ENCODE results near the gene TCAP.

TCAP gene

DNA sequence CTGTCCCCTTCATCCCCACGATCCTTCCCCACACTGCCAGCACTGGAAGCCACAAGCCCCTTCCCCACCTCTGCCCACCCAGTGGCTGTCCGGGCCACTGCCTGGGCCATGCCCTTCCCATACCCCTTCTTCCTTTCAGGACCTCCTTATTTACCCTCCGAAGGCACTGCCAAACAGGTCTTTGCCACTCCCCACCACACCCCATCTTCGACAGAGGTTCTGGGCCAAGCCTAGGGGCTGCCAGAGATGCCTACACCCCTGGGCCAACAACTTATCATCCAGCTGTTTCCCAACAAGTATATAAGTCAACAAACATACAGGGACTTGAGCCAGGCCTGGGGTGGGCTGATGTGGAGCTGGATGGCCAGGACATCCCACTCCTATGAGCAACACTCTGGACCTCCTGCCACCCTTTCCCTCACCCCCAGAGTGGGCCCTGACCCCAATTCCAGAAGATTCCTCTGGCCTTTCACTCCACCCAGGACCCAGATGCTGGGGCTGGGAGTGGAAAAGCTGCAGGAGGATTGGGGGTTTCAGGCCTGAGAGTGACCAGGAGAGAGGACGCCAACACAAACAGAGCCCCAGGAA is 39.9 kb upstream of the TCAP start:
- H3K36me3 ChIP-seq (replicated peaks) = no peaks in the 10 kb centered on the region

DNA sequence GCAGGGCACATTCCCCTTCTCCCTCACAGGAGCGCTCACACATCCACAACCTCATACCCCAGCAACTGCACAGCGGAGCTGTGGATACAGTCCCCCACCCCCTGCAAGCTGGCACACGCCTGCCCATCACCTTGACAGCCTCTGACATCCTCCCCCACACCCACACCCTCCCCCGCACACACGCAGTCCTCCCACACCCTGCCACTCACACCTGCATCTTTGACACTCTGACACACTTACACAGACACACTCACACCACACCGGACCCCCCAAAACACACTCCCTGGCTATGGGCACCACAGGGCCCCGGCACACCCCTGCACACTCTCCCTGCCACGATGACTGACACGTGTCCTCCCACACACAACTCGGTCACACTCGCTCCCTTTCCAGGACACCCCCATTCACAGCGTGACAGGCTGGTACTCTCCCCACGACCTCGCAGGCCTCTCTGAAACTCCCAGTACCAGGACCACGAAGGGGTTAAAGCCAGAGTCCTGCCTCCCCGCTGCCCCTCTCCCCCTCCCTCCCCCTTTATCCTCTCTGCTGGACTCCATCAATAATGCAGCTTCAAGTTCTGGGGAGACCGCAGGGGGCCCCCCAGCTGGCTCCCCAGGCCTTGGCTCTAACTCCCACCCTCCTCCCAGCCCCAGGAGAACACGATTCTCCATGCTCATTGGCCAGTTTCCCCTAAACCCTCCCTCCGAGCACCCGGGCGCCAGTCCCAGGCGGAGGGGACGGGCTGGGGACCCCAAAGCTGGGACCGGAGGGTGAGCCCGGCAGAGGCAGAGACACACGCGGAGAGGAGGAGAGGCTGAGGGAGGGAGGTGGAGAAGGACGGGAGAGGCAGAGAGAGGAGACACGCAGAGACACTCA is 38.7 kb upstream of the TCAP start, which contains the start of gene PPP1R1B:
PPP1R1B (plus strand) TSS at position 782 of the 876 bp plus-strand sequence. CDS start 441 bp downstream, outside the sequence.
- peaks cover 2% of the 10 kb centered on the region; the same call in 1 of the 2 replicates for H3K4me1 ChIP-seq
- DNase-seq (ENCODE audit: low spot score in 2 of 2) = no peak
- no peaks in the 10 kb centered on the region for H3K9me3 ChIP-seq
- in situ Hi-C loops (cut with MboI; ENCODE audit: low sequenced_read_pairs) = no loop called here
- peaks cover 3% of the 10 kb centered on the region; the same call in 1 of the 2 replicates for H3K27me3 ChIP-seq (ENCODE audit: low read depth)
- no peak within 1 kb of the TSS for H3K4me3 ChIP-seq
- H3K36me3 ChIP-seq (replicated peaks) = no peaks in the 10 kb centered on the region

More for the DNA sequence above, 39.9 kb upstream of the TCAP start:
- in situ Hi-C loops (cut with MboI; ENCODE audit: low sequenced_read_pairs) = no loop called here
- Histone ChIP-seq H3K4me3 (no peak overlapping the region), H3K27me3 (ENCODE audit: low read depth) (peaks cover 3% of the 10 kb centered on the region; the same call in 1 of the 2 replicates), H3K9me3 (no peaks in the 10 kb centered on the region), H3K4me1 (peaks cover 2% of the 10 kb centered on the region; the same call in 1 of the 2 replicates)
- DNase-seq (ENCODE audit: low spot score in 2 of 2) = no peak

DNA sequence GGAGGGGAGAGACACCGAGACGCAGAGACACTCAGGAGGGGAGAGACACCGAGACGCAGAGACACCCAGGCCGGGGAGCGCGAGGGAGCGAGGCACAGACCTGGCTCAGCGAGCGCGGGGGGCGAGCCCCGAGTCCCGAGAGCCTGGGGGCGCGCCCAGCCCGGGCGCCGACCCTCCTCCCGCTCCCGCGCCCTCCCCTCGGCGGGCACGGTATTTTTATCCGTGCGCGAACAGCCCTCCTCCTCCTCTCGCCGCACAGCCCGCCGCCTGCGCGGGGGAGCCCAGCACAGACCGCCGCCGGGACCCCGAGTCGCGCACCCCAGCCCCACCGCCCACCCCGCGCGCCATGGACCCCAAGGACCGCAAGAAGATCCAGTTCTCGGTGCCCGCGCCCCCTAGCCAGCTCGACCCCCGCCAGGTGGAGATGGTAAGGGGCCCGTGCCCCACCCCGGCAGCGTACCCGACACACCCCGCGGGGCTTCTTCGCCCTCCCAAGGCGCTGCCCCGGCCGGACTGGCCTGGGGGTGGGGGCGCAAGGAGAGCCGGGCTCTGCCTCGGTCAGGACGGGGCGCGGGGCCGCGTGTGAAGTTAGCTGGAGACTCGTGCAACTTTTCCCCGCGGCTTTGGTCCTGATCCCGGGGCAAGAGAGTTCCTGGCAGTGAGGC is 38.0 kb upstream of the TCAP start:
- H3K27me3 ChIP-seq (ENCODE audit: low read depth) = peaks cover 3% of the 10 kb centered on the region; the same call in 1 of the 2 replicates
- H3K9me3 ChIP-seq = no peaks in the 10 kb centered on the region
- peaks cover under 1% of the 10 kb centered on the region; the same call in 1 of the 2 replicates for H3K4me1 ChIP-seq
- no peak for DNase-seq (ENCODE audit: low spot score in 2 of 2)
- H3K4me3 ChIP-seq = no peak overlapping the region
- in situ Hi-C loops (cut with MboI; ENCODE audit: low sequenced_read_pairs) = no loop called here
- no peaks in the 10 kb centered on the region for H3K36me3 ChIP-seq (replicated peaks)

DNA sequence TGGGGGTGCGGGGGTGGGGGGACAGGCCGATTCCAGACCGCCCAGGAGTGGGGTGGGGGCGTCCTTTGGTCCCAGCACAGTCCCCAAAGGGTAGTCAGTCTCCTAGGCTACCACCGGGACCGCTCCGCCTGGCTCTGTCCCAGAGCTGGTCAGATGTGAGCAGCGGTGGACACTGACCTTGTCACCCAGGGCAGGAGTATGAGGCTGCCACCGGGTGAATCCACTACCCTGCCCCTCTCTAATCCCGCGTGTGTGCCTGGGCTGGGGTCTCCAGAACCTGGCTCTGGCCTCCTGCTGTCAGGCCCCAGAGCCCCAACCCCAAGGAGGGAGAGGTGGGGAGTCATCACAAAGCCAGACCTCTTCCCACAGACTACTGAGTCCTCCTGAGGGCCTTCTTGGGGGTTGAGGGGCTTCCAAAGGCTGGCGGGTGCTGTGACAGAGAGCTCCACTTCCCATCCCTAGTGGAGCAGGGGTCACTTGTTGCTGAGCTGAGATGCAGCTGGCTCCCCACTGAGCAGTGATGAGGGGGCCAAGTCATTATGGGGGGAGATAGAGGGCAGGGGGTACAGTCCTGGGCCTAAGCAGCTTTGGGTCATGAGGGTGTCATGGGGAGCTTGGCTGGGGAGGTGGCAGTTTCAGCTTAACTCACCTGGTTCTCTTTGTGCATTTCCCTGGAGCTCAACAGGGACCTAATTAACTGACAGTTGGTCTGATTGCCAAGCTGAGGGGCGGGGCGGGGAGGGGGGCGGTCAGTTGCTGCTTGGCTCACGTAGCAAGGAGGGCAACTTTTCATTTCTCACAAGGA is 37.2 kb upstream of the TCAP start:
- Histone ChIP-seq H3K36me3 (replicated peaks) (no peaks in the 10 kb centered on the region), H3K4me1 (no peaks in the 10 kb centered on the region), H3K9me3 (no peaks in the 10 kb centered on the region), H3K4me3 (no peak overlapping the region), H3K27me3 (ENCODE audit: low read depth) (peaks cover 3% of the 10 kb centered on the region; the same call in 1 of the 2 replicates)
- in situ Hi-C loops (cut with MboI; ENCODE audit: low sequenced_read_pairs) = no loop called here
- DNase-seq (ENCODE audit: low spot score in 2 of 2) = no peak

DNA sequence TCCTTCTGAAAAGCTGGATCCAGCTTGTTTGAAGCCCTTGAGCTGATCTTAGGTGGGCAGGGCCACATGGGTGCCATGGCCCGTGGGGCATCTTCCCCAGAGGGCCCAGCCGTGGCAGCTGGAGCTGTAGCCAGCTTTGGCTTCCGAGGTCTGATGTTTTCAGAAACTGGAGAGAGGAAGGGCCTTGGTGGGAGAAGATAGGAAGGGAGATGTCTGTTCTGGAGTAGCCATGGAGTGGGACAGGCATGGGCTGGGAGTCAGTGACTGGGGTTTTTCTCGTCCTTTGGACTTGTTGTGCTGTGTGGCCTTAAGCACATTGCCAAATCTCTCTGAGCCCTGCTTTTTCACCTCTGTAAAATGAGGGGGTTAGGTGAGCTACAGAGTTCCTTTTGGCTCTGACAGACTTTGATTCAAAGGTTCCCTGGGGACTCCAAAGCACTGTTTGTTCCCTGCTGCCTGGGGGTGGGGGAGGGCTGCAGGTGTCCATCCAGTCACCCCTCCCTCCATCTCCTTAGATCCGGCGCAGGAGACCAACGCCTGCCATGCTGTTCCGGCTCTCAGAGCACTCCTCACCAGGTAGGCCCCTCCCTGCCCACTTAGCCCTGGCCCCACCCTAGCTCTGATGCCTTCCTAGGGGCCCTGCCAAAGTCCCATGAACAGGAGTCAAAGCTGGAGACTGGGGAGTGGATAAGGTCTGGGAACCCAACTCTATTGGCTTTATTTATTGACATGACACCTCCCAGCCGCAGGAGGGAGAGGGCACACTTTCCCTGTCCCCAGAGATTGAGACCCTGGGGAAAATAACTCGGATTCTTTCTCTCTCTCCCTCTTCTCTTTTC is 36.3 kb upstream of the TCAP start:
- H3K36me3 ChIP-seq (replicated peaks) = no peaks in the 10 kb centered on the region
- no peak for DNase-seq (ENCODE audit: low spot score in 2 of 2)
- no peaks in the 10 kb centered on the region for H3K4me1 ChIP-seq
- in situ Hi-C loops (cut with MboI; ENCODE audit: low sequenced_read_pairs) = no loop called here
- peaks cover 3% of the 10 kb centered on the region; the same call in 1 of the 2 replicates for H3K27me3 ChIP-seq (ENCODE audit: low read depth)
- H3K9me3 ChIP-seq = no peaks in the 10 kb centered on the region
- H3K4me3 ChIP-seq = no peak overlapping the region

DNA sequence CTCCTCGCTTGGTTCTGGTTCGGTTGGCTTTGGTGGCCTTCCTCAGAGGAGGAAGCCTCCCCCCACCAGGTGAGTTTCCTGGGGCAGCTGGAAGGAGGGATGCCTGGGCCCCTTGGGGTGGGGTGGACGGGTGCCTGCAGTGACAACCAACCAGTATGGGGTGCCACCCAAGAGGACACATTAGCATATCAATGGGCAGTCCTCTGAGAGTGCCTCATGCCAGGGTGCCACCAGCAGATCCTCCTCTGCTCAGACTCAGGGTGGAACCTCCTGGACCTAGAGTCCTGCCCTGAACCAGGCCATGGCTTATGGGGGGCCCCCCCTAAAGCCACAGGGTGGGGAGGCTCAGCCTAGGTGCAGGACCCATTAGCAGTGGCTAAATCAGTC is 35.7 kb upstream of the TCAP start:
- Histone ChIP-seq H3K4me1 (no peaks in the 10 kb centered on the region), H3K36me3 (replicated peaks) (no peaks in the 10 kb centered on the region), H3K9me3 (no peaks in the 10 kb centered on the region), H3K27me3 (ENCODE audit: low read depth) (peaks cover 3% of the 10 kb centered on the region; the same call in 1 of the 2 replicates), H3K4me3 (no peak overlapping the region)
- in situ Hi-C loops (cut with MboI; ENCODE audit: low sequenced_read_pairs) = no loop called here
- no peak for DNase-seq (ENCODE audit: low spot score in 2 of 2)

DNA sequence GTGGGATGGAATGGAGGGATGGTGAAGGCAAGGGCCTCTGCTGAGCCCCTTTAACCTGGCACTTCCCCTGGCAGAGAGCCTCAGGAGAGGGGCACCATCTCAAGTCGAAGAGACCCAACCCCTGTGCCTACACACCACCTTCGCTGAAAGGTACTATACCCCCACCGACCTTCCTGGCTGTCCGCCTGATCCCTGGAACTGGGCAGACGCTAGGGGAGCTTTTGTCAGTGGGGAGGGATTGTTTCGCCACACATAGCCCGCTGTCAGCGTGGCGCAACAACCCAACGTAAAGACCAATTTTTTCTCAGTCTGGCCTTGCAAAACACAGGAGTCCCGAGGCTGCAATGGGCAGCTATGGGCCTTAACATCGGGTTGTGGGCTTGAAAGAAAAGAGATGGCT is 35.3 kb upstream of the TCAP start:
- Histone ChIP-seq H3K4me3 (no peak overlapping the region), H3K27me3 (ENCODE audit: low read depth) (peaks cover 3% of the 10 kb centered on the region; the same call in 1 of the 2 replicates), H3K4me1 (no peaks in the 10 kb centered on the region), H3K9me3 (no peaks in the 10 kb centered on the region), H3K36me3 (replicated peaks) (no peaks in the 10 kb centered on the region)
- in situ Hi-C loops (cut with MboI; ENCODE audit: low sequenced_read_pairs) = no loop called here
- no peak for DNase-seq (ENCODE audit: low spot score in 2 of 2)

DNA sequence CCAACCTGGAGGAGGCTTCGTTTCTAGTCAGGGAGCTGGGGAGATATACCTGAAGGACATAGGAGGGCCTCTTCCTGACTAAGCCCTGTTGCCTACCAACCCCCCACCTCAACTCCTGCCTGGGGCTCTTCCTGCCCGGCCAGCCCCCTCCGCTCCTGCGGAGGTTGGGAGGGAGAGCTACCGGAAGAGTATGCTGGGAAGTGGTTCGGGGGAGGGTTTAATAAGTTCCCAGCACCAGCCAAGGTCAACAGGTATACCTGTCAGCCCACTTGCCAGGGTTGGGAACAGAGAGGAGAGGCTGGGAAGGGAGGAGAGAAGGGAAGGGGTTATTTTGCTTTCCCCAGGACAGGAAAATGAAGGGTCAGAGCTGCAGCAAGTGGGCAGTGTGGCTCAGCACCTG is 33.7 kb upstream of the TCAP start:
- Histone ChIP-seq H3K4me1 (no peaks in the 10 kb centered on the region), H3K9me3 (no peaks in the 10 kb centered on the region), H3K4me3 (no peak overlapping the region), H3K27me3 (ENCODE audit: low read depth) (peaks cover 3% of the 10 kb centered on the region; the same call in 1 of the 2 replicates), H3K36me3 (replicated peaks) (no peaks in the 10 kb centered on the region)
- no peak for DNase-seq (ENCODE audit: low spot score in 2 of 2)
- in situ Hi-C loops (cut with MboI; ENCODE audit: low sequenced_read_pairs) = no loop called here

DNA sequence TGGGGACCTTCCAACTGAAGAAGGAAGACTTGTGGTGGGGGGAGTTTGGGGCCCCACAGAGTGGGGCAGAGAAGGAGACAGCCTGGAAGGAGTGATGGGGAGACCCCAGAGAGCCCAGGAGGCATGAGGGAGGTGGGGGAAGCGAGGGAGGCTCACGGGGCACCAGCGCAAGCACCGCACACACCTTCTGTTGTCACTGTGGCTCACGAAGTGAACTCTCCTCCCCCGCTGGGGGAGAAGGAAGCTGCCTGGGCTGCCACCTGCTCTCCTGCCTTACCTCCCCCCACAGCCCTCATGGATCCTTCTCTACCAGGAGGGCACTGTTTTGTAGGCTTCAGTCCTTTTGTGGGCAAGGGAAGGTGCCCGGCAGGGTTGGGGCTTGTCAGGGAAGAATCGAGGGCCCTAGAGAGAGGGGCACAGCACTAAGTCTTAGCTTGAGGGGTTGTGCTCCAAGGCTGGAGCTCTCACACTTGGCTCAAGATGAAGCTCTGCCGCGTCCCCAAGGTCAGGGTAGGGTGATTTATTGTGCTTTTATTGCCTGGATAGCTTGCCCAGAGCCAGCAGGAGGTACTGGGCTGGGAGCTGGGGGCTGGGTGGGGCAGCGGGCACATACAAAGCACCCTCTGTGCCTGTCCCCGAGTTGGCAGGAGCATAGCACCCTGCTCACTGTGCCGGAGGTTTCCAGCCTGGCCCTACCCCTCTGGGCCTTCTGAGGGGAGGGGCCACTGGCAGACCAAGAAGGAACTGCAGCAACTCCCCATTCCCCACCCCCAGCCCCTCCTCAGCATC is 32.8 kb upstream of the TCAP start:
- no peak for DNase-seq (ENCODE audit: low spot score in 2 of 2)
- Histone ChIP-seq H3K27me3 (ENCODE audit: low read depth) (peaks cover 3% of the 10 kb centered on the region; the same call in 1 of the 2 replicates), H3K9me3 (no peaks in the 10 kb centered on the region), H3K4me3 (no peak overlapping the region), H3K36me3 (replicated peaks) (no peaks in the 10 kb centered on the region), H3K4me1 (no peaks in the 10 kb centered on the region)
- in situ Hi-C loops (cut with MboI; ENCODE audit: low sequenced_read_pairs) = no loop called here

DNA sequence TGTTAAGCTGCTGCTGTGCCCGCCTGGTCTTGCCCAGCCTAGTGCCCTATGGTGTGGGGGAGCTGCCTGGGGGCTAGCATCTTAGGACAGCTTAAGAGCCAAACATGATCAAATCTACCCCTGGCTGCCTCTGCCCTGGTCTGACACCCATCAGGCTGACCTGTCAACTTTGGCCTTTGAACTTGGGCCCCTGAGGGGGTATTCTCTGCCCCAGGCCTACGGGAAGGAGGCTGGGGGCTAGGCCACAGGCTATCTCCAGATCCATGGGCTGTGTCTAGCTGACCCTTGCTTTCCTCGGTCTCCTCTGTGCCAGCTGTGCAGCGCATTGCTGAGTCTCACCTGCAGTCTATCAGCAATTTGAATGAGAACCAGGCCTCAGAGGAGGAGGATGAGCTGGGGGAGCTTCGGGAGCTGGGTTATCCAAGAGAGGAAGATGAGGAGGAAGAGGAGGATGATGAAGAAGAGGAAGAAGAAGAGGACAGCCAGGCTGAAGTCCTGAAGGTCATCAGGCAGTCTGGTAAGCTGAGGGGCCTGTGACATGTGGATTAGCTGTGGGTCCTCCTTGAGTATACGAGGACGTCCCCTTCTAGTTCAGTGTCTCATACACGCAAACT is 31.5 kb upstream of the TCAP start:
- no peak overlapping the region for H3K4me3 ChIP-seq
- in situ Hi-C loops (cut with MboI; ENCODE audit: low sequenced_read_pairs) = no loop called here
- peaks cover 3% of the 10 kb centered on the region; the same call in 1 of the 2 replicates for H3K27me3 ChIP-seq (ENCODE audit: low read depth)
- H3K9me3 ChIP-seq = no peaks in the 10 kb centered on the region
- DNase-seq (ENCODE audit: low spot score in 2 of 2) = no peak
- H3K36me3 ChIP-seq (replicated peaks) = no peaks in the 10 kb centered on the region
- H3K4me1 ChIP-seq = peaks cover 7% of the 10 kb centered on the region

DNA sequence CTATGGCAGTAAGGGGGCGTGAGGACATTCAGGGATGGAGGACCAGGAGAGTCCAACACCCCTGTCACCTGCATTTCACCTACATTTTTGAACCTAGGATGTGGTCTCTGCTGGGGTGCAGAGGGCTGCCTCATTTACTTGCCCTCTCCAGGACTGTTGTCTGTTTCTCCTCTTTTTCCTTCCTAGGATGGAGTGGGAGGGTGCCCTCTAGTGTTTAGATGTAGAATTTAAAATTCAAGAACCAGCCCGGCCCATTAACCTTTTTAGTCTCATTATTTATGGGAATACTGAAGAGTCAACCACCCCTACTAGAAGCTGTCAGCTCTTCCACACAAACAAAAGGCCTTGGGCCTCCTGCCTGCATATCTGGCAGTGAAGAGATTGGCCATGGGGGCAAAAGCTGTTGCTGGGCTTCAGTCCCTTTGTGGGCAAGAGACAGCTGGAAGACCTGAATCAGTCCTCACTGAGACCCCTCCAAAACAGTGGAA is 30.7 kb upstream of the TCAP start:
- DNase-seq (ENCODE audit: low spot score in 2 of 2) = peak; percentile 35 to 61
- peaks cover 3% of the 10 kb centered on the region; the same call in 1 of the 2 replicates for H3K27me3 ChIP-seq (ENCODE audit: low read depth)
- in situ Hi-C loops (cut with MboI; ENCODE audit: low sequenced_read_pairs) = no loop called here
- no peak overlapping the region for H3K4me3 ChIP-seq
- peaks cover 7% of the 10 kb centered on the region for H3K4me1 ChIP-seq
- no peaks in the 10 kb centered on the region for H3K9me3 ChIP-seq
- no peaks in the 10 kb centered on the region for H3K36me3 ChIP-seq (replicated peaks)
